Peyer's patch (tissue), 4 donors: ENCODE results near the gene ARRDC1.

ENCODE experiments used
- POLR2A ChIP-seq, 2 donors: fragments of 450-650 bp; IDR thresholded peaks; one replicate each; pipeline ENCODE4 v1.5.1; 2017; ENCODE audit warnings: antibody characterized with exemption in 2 of 2, mild to moderate bottlenecking in 2 of 2, moderate library complexity in 2 of 2
- TF ChIP-seq, protein P1 (sequence below), 6 experiments: fragments of 450-650 bp in 4 of 6; fragments of 200-600 bp in 2 of 6; sonication (generic) in 1 of 6; IDR thresholded peaks; one replicate each; pipeline ENCODE4 v1.5.1; 2017 to 2019; ENCODE audit warnings: antibody characterized with exemption in 6 of 6, mild to moderate bottlenecking in 3 of 6, moderate library complexity in 1 of 6

DNA sequence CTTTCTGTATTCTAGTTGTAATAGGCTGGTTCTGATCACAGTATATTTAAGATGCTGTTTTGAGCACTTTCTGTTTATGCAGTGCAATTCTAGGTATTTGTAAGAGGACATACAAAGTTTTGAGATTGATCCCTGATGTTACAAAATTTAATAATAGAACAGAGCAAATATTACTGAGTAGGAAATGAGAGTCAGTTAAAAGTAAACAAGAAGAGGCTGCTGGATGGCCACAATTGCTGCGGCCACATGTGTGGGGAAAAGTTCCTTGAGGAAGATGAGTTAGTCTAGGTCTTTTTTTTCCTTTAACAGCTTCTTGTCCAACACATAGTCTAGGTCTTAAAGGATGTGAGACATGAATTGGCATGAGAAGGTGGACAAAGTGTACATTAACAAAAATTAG is 24.6 kb downstream of the ARRDC1 start:
- TF ChIP-seq, protein P1, sequence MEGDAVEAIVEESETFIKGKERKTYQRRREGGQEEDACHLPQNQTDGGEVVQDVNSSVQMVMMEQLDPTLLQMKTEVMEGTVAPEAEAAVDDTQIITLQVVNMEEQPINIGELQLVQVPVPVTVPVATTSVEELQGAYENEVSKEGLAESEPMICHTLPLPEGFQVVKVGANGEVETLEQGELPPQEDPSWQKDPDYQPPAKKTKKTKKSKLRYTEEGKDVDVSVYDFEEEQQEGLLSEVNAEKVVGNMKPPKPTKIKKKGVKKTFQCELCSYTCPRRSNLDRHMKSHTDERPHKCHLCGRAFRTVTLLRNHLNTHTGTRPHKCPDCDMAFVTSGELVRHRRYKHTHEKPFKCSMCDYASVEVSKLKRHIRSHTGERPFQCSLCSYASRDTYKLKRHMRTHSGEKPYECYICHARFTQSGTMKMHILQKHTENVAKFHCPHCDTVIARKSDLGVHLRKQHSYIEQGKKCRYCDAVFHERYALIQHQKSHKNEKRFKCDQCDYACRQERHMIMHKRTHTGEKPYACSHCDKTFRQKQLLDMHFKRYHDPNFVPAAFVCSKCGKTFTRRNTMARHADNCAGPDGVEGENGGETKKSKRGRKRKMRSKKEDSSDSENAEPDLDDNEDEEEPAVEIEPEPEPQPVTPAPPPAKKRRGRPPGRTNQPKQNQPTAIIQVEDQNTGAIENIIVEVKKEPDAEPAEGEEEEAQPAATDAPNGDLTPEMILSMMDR (IDR thresholded peaks at IDR 0.05): no peak
- no peak for TF ChIP-seq POLR2A (IDR thresholded peaks at IDR 0.05)
